ENCODE measurements around the gene PXMP4.

The PXMP4 gene

GRCh38 chr20:33653218-33653899, 66.8 kb downstream of the PXMP4 start:
- DNase-seq: no peak

Data from NCI-H2081 treated with DMSO at 0.1 percent for 48 hours (cell line).